CD4-positive, alpha-beta T cell (primary cell): ENCODE results near the gene MAB21L4. TPM values are rescaled to one million over a fixed set of nuclear protein-coding genes. Genes with fewer than 3 reads are reported as not detected.

Experiments
- ATAC-seq: fragments of 200-7000 bp; cut with Tn5 transposase; one replicate; pipeline ENCODE4 v1.10.0; 2022; ENCODE audit warnings: mild to moderate bottlenecking; ENCODE audit not compliant: poor library complexity
- CTCF ChIA-PET: fragments of 350-600 bp; sonication (Branson Sonifier 250); formaldehyde crosslinking; loops from one replicate; lab custom pipeline; 2021; ENCODE audit warnings: antibody characterized with exemption, inconsistent platforms; lab: Charles Lee
- POLR2A ChIA-PET: fragments of 350-600 bp; sonication (Branson Sonifier 250); formaldehyde crosslinking; loops from one replicate; lab custom pipeline; 2021; ENCODE audit warnings: antibody characterized with exemption, inconsistent platforms; lab: Charles Lee
- DNase-seq, 14 experiments: peaks; one replicate each; pipeline ENCODE4 v3.0.0-alpha.2; 2013 to 2020; ENCODE audit warnings: mixed read lengths in 2 of 14
- H3K27ac ChIP-seq, 2 donors: one replicate each; pipeline versions ENCODE4 v1.5.1 to v1.7.0; 2013; ENCODE audit warnings: low read length in 2 of 2, low read depth in 1 of 2, mild to moderate bottlenecking in 1 of 2
- H3K27me3 ChIP-seq, 2 experiments: 1 replicate in 1 of 2; 2 replicates in 1 of 2; pipeline versions ENCODE4 v1.6.1 to v1.7.0; 2013; ENCODE audit warnings: low read length in 2 of 2, control low read depth in 1 of 2, mild to moderate bottlenecking in 1 of 2, moderate library complexity in 1 of 2; ENCODE audit not compliant: insufficient read depth in 2 of 2, control insufficient read depth in 1 of 2
- H3K36me3 ChIP-seq: one replicate; pipeline ENCODE4 v1.6.1; 2013; ENCODE audit warnings: low read length, control low read depth; ENCODE audit not compliant: insufficient read depth
- H3K4me1 ChIP-seq: one replicate; pipeline ENCODE4 v1.6.1; 2013; ENCODE audit warnings: low read length, control low read depth; ENCODE audit not compliant: insufficient read depth
- H3K4me3 ChIP-seq: one replicate; pipeline ENCODE4 v1.5.1; 2013; ENCODE audit warnings: mild to moderate bottlenecking, low read length, moderate library complexity
- H3K9me3 ChIP-seq, 2 experiments: 1 replicate in 1 of 2; 2 replicates in 1 of 2; pipeline versions ENCODE4 v1.6.1 to v1.7.0; 2013; ENCODE audit warnings: low read length in 2 of 2, mild to moderate bottlenecking in 2 of 2, control low read depth in 1 of 2, moderate library complexity in 1 of 2; ENCODE audit not compliant: control insufficient read depth in 1 of 2, insufficient read depth in 1 of 2
- H3K27ac Mint-ChIP-seq: one replicate; pipeline ENCODE4 v1.8.0; 2020; ENCODE audit warnings: mixed read lengths
- H3K27me3 Mint-ChIP-seq: one replicate; pipeline ENCODE4 v1.8.0; 2021; ENCODE audit warnings: mixed read lengths
- H3K36me3 Mint-ChIP-seq: one replicate; pipeline ENCODE4 v1.8.0; 2021; ENCODE audit warnings: low read depth, mixed read lengths
- H3K4me1 Mint-ChIP-seq: one replicate; pipeline ENCODE4 v1.8.0; 2021; ENCODE audit warnings: low read depth, mixed read lengths
- H3K4me3 Mint-ChIP-seq: one replicate; pipeline ENCODE4 v1.8.0; 2020; ENCODE audit warnings: mild to moderate bottlenecking, mixed read lengths
- H3K9me3 Mint-ChIP-seq: one replicate; pipeline ENCODE4 v1.8.0; 2020; ENCODE audit warnings: mixed read lengths
- CTCF ChIP-seq: fragments of 200-600 bp; IDR thresholded peaks from one replicate; pipeline ENCODE4 v1.8.0; 2022; ENCODE audit warnings: antibody characterized with exemption, mild to moderate bottlenecking
- intact Hi-C, 2 experiments: fragments of 100-400 bp; cut with DNase I in 1 of 2; cut with micrococcal nuclease in 1 of 2; formaldehyde crosslinking; loops; one replicate each; pipeline versions ENCODE4 v1.15.1 to v1.9.0; 2023 to 2025; cut with DNase I, micrococcal nuclease
- total RNA-seq, 174 experiments: library from RNA in 2 of 174; stranded (reverse) in 2 of 174; gene quantifications; one replicate each; pipeline ENCODE4 v1.2.3 and lab custom pipeline; 2021 to 2026

The MAB21L4 gene
- total RNA-seq, 2 experiments from 2014 or later = not detected

- Histone ChIP-seq H3K4me1 (no peaks in the 10 kb centered on the region), H3K27me3 (no peaks in the 10 kb centered on the region), H3K27ac (no peak overlapping the region), H3K9me3 (no peaks in the 10 kb centered on the region), H3K4me3 (no peak overlapping the region), H3K36me3 (no peaks in the 10 kb centered on the region)
- intact Hi-C loops = loop anchor here in 1 of 2 experiments (10.0 kb wide), 1 partner anchor 87 kb away; no protein-coding TSS in a partner anchor
- Mint-ChIP-seq H3K36me3 (no peaks in the 10 kb centered on the region), H3K27ac (no peak overlapping the region), H3K9me3 (no peaks in the 10 kb centered on the region), H3K27me3 (peaks cover 5% of the 10 kb centered on the region), H3K4me1 (no peaks in the 10 kb centered on the region), H3K4me3 (no peak overlapping the region)
- POLR2A ChIA-PET = no interaction called here
- ATAC-seq (no peak), DNase-seq (peak in 1 of 14 experiments; percentile 9)
- CTCF ChIA-PET = no interaction called here
- TF ChIP-seq CTCF = no peak
Observed at GRCh38 chr2:240881913-240882312, 14.0 kb downstream of the MAB21L4 start.

GRCh38 chr2:240879105-240879504 is 16.9 kb downstream of the MAB21L4 start:
- ChIA-PET CTCF (no interaction called here), POLR2A (no interaction called here)
- no peak overlapping the region for H3K27ac Mint-ChIP-seq
- Histone ChIP-seq H3K27me3 (no peaks in the 10 kb centered on the region), H3K27ac (no peak overlapping the region), H3K36me3 (no peaks in the 10 kb centered on the region), H3K9me3 (no peaks in the 10 kb centered on the region), H3K4me1 (no peaks in the 10 kb centered on the region), H3K4me3 (no peak overlapping the region)
- no peak for TF ChIP-seq CTCF
- no peak for ATAC-seq
- intact Hi-C loops = no loop called here
- H3K4me3 Mint-ChIP-seq = no peak overlapping the region
- no peak for DNase-seq
- no peaks in the 10 kb centered on the region for H3K4me1 Mint-ChIP-seq
- no peaks in the 10 kb centered on the region for H3K36me3 Mint-ChIP-seq
- H3K9me3 Mint-ChIP-seq = no peaks in the 10 kb centered on the region
- H3K27me3 Mint-ChIP-seq = no peaks in the 10 kb centered on the region

- no peak overlapping the region for H3K4me3 ChIP-seq
- Mint-ChIP-seq H3K36me3 (no peaks in the 10 kb centered on the region), H3K4me3 (no peak overlapping the region), H3K27ac (no peak overlapping the region), H3K9me3 (no peaks in the 10 kb centered on the region), H3K27me3 (no peaks in the 10 kb centered on the region), H3K4me1 (no peaks in the 10 kb centered on the region)
- no peaks in the 10 kb centered on the region for H3K9me3 ChIP-seq
- no peaks in the 10 kb centered on the region for H3K4me1 ChIP-seq
- H3K36me3 ChIP-seq = no peaks in the 10 kb centered on the region
- POLR2A ChIA-PET = no interaction called here
- H3K27me3 ChIP-seq = no peaks in the 10 kb centered on the region
- intact Hi-C loops = no loop called here
- ATAC-seq (no peak), DNase-seq (no peak)
- TF ChIP-seq CTCF = no peak
- no peak overlapping the region for H3K27ac ChIP-seq
- CTCF ChIA-PET = no interaction called here
Observed at GRCh38 chr2:240878341-240878936, 17.5 kb downstream of the MAB21L4 start.
